ENCODE results near the gene FOXC1.

Gene FOXC1

DNA sequence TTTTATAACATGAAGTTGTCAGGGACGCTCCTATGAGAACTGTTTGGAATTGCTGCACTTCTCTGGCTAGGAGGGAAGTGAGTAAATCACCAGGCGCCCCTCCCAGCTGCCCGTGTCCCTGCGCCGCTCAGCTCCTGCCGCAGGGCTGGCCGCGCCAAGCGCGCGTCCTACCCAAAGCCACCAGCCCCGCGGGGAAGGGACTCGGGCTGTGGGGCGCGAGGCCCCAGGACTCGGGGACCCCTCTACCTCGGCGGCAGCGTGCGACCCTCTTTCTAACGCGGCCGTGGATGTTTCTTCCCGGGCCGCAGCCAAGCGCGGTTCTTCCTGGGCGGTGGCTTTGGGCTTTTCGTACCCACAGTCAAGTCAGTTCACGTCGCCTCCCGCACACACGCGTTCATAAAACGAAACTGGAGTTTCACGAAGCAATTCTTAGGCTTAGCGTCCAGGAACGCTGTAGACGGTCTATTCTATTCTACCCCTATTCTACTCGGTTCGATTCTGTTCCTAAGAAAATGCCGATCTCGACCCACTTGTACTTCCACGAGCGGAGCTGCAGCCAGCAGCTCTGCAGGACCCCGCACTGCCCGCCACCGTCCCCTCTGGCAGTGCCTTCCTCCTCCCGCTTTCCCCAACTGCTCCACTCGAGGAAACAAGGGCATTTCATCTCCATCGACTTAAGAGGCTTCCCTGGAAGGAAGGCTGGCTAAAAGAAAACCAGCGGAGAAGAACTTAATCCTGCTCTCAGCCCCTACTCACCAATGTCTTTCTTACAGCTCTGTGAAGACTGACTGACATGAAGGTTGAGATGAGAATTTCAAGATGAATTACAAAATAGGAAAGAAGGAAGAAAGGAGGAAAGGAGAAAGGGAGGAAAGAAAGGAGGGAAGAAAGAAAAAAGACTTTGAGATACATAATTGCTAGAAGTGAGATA, 15.4 kb downstream of the FOXC1 start:
- no peak for DNase-seq

DNA sequence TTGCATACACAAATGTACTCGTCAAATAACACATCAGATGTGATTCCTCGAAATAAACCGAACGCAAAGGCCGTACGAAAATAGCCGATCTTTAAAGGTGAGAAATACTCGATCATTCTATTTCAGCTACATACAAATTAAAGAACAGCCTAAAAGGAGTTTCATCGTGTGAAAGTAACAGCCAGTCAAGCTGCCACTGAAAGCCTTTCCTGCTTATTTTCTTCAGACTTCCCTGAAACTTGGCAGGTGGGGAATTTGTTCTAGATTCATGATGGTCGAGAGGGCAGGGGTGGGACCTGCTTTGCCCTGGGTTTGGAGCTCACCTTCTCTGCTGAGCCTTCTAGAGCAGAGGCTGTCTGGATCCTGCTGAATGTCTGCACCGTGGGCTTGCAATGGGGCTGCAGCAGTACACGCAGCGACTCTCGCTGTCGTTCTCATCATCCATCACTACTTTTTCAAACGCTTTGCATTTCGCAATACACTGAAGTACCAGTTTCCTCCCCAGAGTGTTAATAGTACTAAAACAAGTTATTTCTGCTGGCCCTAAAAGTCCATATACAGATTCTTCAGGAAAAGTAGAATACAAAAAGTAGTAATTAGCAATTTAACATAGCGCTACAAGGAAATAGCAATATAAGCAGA, 16.2 kb downstream of the FOXC1 start:
- DNase-seq, result no peak

DNA sequence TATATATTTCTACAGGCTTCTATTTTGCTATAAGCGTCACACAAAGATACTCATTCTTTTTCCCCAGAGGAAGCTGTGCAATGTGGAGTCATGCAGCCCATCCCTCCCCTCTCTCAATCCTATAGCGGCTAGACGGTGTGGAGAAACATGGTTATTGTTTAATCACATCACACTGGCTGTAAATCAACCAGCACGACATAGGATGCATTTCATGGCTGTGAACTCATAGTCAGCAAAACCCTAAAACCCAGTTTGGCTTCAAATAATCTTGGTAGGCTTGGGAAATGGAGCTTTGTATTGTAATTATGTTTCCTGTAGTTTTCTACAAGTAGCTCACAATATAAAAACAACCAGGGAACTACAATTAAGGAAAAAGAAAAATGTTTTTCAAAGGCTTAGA, 16.8 kb downstream of the FOXC1 start:
- DNase-seq, result no peak

DNA sequence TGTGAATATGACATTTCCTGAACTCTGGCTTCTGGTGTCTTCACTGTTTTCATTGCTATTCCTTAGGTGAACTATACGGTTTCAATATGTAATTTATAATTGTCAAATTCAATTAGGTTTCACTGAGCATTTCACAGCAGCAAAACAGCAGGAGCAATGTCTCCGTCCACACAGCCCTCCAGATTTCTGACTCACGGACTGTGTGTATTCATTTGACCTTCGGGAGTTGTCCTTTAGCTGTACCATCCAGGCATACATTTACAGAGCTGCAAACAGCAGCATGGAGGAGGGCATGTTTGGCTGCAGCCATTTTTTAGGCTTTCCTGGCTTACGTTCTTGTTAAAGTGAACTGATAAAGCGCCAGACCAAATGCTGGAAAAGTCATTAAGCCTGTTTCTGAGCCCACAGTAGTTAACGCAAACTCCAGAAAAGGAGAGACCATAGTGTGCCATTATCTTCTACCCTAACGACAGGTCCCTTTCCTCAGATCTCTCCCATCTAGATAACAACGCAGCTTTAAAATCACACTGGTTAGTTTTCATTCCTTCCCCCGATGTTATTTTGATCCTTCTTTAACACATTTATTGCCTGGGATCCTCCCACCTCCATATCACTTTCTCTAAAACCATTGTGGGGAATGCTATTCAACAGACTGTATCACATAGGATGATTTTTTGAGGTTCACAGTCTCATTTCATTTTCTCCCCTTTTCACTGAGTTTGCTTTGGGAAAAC, 18.3 kb downstream of the FOXC1 start:
- DNase-seq, result no peak

DNA sequence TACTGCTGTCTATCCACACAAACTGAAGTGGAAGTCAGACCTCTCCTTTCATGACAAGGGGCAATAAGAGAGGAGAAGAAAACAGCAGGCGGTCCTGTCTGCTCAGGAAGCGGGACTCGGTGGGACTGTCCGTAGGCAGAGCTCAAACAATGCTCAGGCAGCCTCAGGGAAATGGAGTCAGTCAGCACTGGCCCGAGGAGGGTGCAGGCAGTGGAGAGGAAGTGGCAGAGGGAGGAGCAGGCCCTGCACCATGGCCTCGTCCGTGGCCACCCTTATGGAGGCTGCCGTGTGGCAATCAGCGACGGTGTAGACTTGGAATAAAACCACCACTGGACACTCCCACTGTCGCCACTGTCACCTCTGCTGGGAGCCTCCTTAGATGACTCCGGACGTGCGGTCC, 19.6 kb downstream of the FOXC1 start:
- no peak for DNase-seq

DNA sequence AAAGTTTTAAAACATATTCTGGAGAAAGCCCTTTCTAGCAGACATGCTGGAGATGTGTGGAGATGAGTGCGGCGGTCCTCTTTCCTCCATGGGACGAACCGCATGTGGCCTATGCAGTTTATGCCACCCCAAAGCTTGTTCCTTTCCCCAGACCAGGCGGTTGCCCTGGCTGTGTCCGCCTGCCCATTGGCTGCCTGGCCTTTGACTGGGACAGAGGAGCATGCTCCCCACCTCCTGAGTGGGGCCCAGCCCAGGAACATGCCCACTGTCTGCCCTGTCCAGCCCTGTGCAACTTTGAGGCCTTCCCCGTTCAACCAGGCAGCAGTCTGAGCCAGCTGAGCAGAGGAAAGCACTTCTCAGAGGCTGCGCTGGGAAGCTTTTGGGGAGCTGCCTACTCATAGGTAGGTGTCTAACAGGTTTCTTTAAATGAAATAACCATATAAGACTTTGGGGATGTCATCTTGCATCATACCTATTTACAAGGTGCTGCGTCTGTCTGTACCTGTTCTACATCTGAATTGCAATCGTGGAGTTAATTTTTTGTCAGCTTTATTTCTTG, 20.6 kb downstream of the FOXC1 start:
- DNase-seq, result no peak

DNA sequence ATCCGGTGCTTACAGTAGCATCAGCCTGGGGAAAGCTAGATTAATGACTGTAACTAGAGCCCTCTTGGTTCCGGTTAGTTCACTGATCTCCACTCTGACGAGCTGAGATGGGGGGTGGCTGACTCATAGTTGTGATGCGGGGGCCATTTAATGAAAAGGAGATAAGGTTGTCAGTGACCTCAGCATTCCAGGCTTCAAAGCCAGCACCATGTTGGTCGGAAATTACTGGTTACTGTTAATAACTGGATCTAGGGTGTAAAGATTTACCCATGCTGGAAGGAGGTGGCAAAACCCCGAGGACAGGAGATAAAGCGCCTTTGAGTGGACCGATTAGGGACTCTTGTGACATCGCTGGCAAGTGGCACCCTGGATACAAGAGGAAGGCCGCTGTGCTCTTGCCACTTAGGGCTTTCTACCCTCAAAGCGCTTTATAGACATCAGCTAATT, 21.1 kb downstream of the FOXC1 start:
- DNase-seq, result no peak

DNA sequence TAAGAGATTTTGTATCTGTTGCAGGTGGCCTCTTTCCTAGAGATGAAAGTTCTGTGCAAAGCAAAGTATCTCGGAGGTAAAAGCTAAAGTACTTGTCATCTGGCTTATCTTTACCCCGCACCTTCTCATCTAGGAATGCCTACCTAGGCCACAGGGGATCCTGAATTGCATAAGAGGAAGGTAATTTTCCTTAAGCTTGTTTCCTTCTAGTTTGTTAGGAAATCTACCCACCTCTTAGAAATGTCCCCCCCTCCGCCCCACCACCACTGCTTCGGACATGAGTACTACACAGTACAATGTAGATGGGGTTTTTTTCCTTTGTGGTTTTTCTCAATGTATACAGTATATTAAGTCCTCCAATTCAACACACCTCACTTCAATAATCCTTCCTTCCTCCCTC, 21.5 kb downstream of the FOXC1 start:
- no peak for DNase-seq

DNA sequence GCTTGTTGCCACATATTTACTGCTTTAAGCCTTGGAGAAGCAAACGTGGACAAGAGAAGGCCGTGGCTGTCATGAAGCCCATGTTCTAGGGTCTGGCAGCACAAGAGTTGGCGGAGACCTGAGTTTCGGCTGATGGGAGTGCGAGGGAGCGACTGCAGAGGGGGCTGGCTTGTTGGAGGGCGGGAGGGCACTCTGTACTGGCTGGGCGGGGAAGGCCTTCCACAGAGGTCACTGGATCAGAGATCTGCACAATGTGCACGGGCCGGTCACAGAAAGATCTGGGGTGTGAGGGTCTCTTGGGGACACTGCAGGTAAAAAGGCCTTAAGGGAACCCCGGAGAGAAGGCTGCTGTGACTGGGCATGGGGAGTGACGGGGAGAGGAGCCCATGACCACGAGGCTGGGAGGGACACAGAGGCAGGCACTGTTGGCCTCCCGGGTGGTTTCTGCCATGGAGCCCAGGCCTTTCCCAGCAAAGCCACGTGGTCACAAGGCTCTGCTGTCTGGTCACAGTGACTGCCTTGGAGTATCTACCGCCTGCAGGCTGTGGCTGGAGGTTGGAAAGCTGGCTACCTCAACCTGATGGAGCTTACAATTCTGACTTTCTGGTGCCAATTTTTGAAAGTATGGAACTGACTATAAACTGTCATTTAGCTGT, 23.8 kb downstream of the FOXC1 start:
- no peak for DNase-seq

DNA sequence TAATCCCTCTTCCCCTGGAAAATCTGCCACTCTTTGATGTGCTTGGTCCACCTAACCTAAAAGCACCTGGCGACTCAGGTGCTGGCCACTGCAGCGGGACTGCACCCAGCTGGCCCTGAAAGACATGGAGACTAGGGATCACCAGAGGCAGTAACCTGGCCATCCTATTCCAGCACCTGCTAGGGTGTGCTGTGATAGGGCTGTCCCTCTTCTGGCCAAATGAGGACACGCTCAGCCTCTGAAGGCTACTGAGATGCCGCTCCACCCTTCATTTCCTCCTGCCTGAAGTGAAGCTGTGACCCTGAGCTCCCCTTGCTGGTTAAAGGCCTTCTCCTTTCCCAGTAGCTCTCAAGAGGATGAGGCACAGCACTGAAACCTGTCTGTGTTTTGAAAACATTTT, 24.4 kb downstream of the FOXC1 start:
- DNase-seq, result no peak

DNA sequence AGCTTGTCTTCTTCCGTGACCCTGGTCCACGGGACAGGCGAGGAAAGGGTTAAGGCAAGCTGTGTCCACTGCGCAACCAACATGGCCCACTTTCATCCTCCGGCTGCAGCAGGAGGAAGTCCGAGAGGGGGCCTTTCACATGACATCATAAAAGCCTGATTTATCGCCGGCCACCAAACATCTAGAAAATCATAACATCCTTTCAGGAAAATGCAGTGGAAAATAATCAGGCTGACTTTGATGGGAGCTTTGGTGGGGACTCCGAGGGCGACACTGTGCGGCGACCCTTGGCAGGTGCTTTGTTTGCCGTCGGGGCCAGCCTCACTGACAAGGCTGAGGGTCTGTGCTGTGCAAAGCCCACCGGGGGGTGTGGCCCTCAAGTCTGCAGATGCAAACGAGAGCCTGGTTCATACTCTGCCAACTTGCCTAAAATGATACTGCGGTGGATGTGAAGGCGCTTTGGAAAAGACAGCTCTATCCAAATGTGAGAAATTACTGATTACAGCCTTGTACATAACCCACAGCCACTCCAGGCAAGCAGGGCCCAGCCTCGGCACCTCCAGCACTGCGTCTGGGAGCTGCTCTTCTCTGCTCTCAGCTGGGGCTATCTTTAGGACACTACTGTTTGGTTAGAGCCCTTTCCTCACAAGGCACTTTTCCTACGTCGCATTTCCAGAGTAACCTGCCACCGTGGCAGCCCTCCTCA, 25.7 kb downstream of the FOXC1 start:
- no peak for DNase-seq

DNA sequence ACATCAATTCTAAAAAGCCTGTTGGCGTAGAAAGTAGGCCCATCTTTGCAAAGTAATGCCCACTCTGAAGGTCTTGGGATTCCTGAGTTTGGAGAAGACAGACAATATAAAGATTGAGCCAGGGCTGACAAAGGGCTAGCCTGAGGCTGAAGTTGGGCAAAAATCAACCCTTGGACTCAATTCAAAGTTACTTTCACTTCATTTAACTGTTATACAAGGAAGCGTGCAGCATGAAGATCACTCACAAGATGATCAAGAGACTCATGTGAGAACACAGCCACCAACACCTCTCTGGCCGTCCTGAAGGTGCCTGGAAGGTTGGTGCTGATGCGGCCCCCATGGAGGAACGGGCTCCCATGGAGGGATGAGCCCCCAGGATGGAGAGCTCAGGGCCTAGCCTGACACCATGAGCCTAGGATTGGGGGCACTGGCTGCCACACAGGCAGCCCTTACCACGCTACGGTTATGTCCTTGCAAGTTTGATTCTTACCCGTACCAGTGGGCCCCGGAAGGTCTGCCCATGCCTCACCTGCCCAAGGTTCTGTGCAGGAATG, 26.6 kb downstream of the FOXC1 start:
- no peak for DNase-seq

DNA sequence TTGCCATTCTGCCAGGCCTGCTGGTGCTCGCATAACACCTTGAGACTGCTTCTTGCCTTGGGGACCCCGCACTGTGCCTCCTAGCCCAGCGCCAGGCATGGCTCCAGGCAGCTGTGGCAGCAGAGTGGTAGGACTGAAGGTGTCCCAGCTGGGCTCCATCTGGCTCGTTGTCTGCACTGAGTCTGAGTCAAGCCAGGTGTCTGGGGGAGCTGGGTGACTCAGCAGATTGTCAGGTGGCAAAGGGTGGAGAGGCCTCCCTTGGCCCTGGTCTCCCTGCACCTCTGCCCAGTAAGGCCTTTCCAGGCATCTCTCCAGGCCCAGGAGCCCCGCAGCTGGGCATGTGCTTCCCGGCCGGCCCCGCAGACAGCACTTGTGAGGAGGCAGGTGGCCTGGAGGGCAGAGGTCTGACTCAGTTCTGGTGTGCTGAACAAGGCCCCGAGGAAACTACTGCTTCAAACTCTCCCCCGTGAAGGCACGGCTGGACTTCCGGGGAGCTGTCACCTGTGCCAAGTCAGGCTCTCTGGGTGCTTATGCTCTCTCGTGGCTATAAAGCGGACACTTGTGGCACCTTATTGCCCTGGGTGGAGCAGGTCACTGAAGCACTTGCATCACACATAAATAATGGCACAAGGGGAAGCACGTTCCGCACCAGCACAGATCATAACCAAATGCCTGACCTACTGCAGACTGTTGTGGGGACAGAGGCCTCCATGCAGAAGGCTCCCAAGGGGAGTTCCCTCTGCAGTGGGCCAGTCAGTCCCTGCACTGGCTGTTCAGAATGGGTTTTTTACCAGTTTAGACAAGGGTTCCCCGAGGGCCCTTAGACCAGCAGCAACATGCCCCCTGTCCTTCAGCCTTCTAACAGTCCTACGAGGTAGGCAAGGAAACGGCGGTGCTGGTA, 27.5 kb downstream of the FOXC1 start:
- DNase-seq, result no peak

DNA sequence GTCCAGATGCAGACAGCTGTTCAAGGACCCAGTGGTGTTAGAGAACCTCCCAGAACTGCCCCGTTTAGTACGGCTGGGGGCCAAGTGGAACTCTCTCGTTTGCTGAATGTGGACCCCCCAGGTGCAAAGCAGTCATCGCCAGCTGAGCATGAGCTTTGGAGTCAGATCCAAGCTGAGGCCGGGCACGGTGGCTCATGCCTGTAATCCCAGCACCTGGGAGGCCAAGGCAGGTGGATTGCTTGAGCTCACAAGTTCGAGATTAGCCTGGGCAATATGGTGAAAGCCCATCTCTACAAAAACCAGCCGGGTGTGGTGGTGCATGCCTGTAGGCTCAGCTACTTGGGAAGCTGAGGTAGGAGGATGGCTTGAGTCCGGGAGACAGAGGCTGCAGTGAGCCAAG, 29.7 kb downstream of the FOXC1 start:
- no peak for DNase-seq

DNA sequence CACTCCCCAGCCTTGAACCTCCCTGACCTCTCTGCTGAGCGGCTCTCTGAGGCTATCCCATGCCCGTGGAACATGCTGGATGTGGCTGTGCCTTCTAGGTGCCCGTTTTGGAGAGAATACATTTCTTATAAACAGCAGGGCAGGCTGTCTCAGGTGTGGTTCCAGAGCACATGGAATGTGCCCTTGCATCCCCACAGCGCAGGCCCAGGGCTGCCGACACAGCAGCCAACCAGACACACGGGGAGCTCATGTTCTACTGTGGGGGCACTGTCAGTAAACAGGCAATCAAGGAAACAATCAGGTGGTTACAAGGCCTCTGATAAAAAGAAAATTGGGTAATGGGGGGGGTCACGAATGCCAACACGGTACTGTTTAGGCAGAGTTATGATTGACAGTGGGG, 30.8 kb downstream of the FOXC1 start:
- no peak for DNase-seq

DNA sequence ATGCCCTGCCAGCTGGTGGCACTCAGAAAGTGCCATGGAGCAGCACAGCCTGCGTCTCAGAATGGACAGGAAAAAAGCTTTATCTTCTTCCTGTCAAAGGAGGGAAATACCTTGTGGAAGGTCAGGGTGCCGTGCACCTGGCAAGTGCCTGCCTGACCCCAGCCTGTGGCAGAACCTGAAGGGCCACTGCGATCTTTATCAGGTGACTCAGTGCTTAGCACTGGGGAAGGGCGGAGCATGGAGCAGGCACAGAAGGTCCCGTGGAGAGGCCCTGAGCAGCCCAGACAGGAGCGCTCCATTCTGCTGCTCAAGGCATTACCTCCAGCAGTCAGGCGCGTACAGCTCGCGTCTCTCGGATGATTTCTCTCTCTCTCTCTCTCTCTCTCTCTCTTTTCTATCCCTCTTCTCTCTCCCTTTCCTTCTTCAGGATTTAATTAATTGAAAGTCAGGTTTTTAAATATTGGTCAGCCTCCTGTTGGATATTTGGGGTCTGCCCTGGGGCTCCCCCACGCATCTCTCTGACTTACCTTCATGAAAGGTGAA, 31.7 kb downstream of the FOXC1 start:
- DNase-seq, result no peak

DNA sequence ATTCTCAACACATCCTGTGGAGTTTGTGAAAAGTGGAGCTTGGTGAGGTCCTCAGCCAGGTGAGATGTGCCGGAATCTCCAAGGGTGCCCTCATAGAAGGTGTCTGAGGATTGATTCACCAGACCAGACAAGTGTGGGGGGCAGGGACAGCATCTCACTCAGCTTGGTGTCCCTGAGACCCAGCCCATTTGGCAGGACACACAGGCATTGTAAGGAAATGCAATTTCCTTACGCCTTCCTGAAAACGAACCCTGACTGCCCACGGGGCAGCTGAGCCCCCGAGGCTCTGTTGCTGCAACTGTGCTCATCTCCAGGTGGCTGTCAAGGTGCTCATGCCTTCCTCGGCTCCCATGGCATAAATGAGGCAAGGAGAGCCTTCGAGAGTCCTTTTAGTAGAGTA, 33.4 kb downstream of the FOXC1 start:
- no peak for DNase-seq

DNA sequence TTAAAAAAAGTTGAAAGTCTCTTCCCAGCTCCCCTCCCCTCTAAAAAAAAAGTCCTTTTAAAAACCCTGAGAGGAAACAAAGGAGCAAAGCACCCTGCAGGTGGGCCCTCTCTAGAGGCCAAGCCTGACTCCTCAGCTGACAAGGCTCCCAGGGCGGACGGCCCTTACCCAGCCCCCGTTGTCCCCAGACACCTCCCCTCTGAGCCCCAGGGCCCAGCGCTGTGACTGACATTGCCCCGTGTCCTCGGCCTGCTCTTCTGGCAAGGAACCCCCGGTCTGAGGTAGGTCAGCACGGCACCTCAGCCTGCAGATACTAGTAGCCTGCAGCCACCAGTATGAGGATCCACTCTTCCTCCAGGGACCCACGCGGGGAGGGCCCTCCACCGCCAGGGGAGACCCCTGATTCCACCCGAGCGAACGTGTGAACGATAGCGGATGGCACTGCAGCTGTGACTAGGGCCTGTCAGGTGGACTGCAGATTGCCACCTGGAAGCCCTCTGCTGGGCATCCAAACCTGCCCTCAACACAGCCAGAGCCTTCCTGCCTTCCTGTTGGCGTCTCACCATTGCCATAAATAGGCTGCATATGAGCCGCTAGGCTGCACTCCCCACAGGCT, 34.2 kb downstream of the FOXC1 start:
- DNase-seq, result no peak

DNA sequence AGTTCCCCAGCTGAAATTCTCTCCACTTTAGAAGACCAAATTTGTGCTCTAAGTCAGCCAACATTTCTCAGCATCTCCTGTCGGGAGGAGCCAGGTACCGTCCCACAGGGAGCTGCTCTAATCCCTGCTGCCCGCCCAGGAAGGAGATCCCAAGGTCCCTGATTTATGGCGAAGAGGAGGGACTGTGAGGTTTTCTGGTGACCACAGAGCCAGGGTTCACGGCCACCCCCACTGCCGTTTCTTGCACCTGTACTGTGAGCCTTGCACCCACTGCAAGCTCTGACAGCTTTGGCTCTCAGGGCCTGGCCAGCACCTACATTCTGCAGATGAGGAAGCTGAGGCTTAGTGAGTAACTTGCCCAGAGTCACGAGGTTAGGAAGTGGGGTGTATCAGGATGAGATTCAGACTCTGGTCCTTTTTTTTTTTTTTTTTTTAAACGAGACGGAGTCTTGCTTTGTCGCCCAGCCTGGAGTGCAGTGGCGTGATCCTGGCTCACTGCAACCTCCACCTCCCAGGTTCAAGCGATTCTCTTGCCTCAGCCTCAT, 34.9 kb downstream of the FOXC1 start:
- DNase-seq, result no peak

All from KG1 (cell line).